PC-3 (cell line): ENCODE measurements around the gene DDC. TPM values are rescaled to one million over a fixed set of nuclear protein-coding genes. Genes with fewer than 3 reads are reported as not detected.

Experiments used
- ATAC-seq: fragments of 200-7000 bp; cut with Tn5 transposase; 2 replicates; pipeline ENCODE4 v1.9.1; 2020; ENCODE audit warnings: mild to moderate bottlenecking, moderate library complexity
- BruUV-seq: library from RNA; stranded (reverse); fragments of 400-500 nt; replicated peaks from 2 replicates; lab custom pipeline; 2021; lab: Mats Ljungman, UMichigan
- CTCF ChIA-PET: fragments of 300-600 bp; sonication (Branson Sonifier 250); formaldehyde crosslinking; loops from one replicate; lab custom pipeline; 2022; ENCODE audit warnings: antibody characterized with exemption; lab: Charles Lee
- POLR2A ChIA-PET: fragments of 300-600 bp; sonication (Branson Sonifier 250); formaldehyde crosslinking; loops from one replicate; lab custom pipeline; 2022; ENCODE audit warnings: antibody characterized with exemption; ENCODE audit not compliant: unreplicated experiment; lab: Charles Lee
- DNase-seq: peaks from one replicate; pipeline ENCODE4 v3.0.0-alpha.2; 2015
- H2AFZ ChIP-seq: fragments of 300-600 bp; sonication (generic); 2 replicates; pipeline ENCODE4 v1.6.0; 2016; ENCODE audit warnings: antibody characterized with exemption, low read length
- H3F3A ChIP-seq: fragments of 300-600 bp; sonication (generic); one replicate; pipeline ENCODE4 v1.6.0; 2017; ENCODE audit warnings: antibody characterized with exemption, low read length, control low read depth, mild to moderate bottlenecking; ENCODE audit not compliant: unreplicated experiment
- H3K27ac ChIP-seq: fragments of 300-600 bp; sonication (generic); 2 replicates; pipeline ENCODE4 v1.5.1; 2016; ENCODE audit warnings: mild to moderate bottlenecking, low read length
- H3K27me3 ChIP-seq: fragments of 300-600 bp; sonication (generic); 2 replicates; pipeline ENCODE4 v1.6.1; 2016; ENCODE audit warnings: low read length, mixed read lengths
- H3K36me3 ChIP-seq: fragments of 300-600 bp; sonication (generic); 2 replicates; pipeline ENCODE4 v1.6.1; 2016; ENCODE audit warnings: low read depth, mixed run types, low read length, mixed read lengths
- H3K4me1 ChIP-seq: fragments of 300-600 bp; sonication (generic); 2 replicates; pipeline ENCODE4 v1.5.1; 2016; ENCODE audit warnings: low read length; ENCODE audit not compliant: insufficient read depth
- H3K4me2 ChIP-seq: fragments of 300-600 bp; sonication (generic); 2 replicates; pipeline ENCODE4 v1.6.0; 2016; ENCODE audit warnings: low read length
- H3K4me3 ChIP-seq: fragments of 300-600 bp; sonication (generic); 2 replicates; pipeline ENCODE4 v1.5.1; 2016; ENCODE audit warnings: mild to moderate bottlenecking, low read length, mixed read lengths
- H3K79me2 ChIP-seq: fragments of 300-600 bp; sonication (generic); 2 replicates; pipeline ENCODE4 v1.6.1; 2017; ENCODE audit warnings: low read length, mixed read lengths
- H3K9ac ChIP-seq: fragments of 300-600 bp; sonication (generic); 2 replicates; pipeline ENCODE4 v1.6.0; 2016; ENCODE audit warnings: mild to moderate bottlenecking, low read length
- H3K9me2 ChIP-seq: fragments of 300-600 bp; sonication (generic); replicated peaks from 2 replicates; pipeline ENCODE4 v1.6.1; 2016; ENCODE audit warnings: mixed run types, low read length, mixed read lengths
- H3K9me3 ChIP-seq: fragments of 300-600 bp; sonication (generic); 2 replicates; pipeline ENCODE4 v1.6.1; 2016; ENCODE audit warnings: low read length, mixed read lengths
- H4K20me1 ChIP-seq: fragments of 300-600 bp; sonication (generic); 2 replicates; pipeline ENCODE4 v1.6.1; 2016; ENCODE audit warnings: low read length, mixed read lengths
- EZH2 ChIP-seq: fragments of 300-600 bp; sonication (generic); IDR thresholded peaks from one replicate; pipeline ENCODE4 v1.6.1; 2017; ENCODE audit warnings: antibody characterized with exemption, mild to moderate bottlenecking, low read length; ENCODE audit not compliant: unreplicated experiment
- EZH2phosphoT487 ChIP-seq: fragments of 300-600 bp; sonication (generic); IDR thresholded peaks from 2 replicates; pipeline ENCODE4 v1.6.1; 2018; ENCODE audit warnings: mild to moderate bottlenecking, antibody characterized with exemption, low read length, borderline replicate concordance
- intact Hi-C: fragments of 100-400 bp; cut with micrococcal nuclease; formaldehyde crosslinking; loops from 2 replicates; pipeline ENCODE4 v1.9.0; 2023
- total RNA-seq: library from RNA; depleted of rRNA; stranded (reverse); fragments of >200 nt; gene quantifications from 2 replicates; pipeline ENCODE4 v1.2.3, GENCODE V29; 2014
- TF ChIP-seq, protein P1 (sequence below): fragments of 300-600 bp; sonication (generic); conservative IDR thresholded peaks from 2 replicates; pipeline ENCODE4 v1.5.1; 2017; ENCODE audit warnings: antibody characterized with exemption, low read depth, mild to moderate bottlenecking, low read length

DDC gene
- total RNA-seq, 1 experiment from 2014 or later = not detected

DNA sequence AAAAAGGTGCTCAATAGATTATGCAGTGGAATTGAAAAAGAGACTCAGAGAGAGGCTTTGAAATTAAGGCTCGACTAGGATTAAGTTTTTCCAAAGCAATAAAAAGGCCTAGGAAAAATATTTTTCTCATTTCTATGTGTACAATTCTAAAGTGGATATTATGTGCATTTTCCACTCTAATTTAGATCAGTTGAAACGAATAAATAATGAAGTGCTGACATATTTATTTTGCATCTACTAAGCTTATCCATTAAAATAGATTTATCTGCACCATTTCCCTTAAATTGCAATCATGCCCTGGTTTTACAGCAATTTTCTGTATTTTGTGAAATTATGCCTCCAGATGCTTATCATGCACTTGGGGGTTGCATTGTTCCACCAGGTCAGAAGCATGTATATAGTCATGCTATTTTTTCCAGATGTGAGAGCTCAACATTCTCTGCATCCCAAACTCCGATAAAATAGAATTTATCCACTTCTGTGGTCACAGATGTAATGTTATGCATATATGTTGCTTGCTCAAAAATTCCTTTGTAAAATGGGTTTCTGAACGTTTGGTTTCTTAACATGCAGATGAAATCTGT is 133.4 kb downstream of the DDC start:
- Histone ChIP-seq H3K4me1 (peaks cover 10% of the 10 kb centered on the region), H3K79me2 (no peaks in the 10 kb centered on the region), H3K4me2 (no peak overlapping the region), H3K9me3 (no peaks in the 10 kb centered on the region), H3K27ac (no peak overlapping the region), H3K27me3 (no peaks in the 10 kb centered on the region), H3K9me2 (no peaks in the 10 kb centered on the region), H4K20me1 (no peaks in the 10 kb centered on the region), H3K36me3 (no peaks in the 10 kb centered on the region), H3K9ac (no peak overlapping the region), H3F3A (no peaks in the 10 kb centered on the region), H3K4me3 (no peak overlapping the region), H2AFZ (no peak overlapping the region)
- ChIA-PET CTCF (no interaction called here), POLR2A (no interaction called here)
- DNase-seq (no peak), ATAC-seq (no peak)
- TF ChIP-seq, protein P1, sequence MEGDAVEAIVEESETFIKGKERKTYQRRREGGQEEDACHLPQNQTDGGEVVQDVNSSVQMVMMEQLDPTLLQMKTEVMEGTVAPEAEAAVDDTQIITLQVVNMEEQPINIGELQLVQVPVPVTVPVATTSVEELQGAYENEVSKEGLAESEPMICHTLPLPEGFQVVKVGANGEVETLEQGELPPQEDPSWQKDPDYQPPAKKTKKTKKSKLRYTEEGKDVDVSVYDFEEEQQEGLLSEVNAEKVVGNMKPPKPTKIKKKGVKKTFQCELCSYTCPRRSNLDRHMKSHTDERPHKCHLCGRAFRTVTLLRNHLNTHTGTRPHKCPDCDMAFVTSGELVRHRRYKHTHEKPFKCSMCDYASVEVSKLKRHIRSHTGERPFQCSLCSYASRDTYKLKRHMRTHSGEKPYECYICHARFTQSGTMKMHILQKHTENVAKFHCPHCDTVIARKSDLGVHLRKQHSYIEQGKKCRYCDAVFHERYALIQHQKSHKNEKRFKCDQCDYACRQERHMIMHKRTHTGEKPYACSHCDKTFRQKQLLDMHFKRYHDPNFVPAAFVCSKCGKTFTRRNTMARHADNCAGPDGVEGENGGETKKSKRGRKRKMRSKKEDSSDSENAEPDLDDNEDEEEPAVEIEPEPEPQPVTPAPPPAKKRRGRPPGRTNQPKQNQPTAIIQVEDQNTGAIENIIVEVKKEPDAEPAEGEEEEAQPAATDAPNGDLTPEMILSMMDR = no peak
- no peak for TF ChIP-seq EZH2phosphoT487
- intact Hi-C loops = no loop called here
- BruUV-seq = no TSS peak

DNA sequence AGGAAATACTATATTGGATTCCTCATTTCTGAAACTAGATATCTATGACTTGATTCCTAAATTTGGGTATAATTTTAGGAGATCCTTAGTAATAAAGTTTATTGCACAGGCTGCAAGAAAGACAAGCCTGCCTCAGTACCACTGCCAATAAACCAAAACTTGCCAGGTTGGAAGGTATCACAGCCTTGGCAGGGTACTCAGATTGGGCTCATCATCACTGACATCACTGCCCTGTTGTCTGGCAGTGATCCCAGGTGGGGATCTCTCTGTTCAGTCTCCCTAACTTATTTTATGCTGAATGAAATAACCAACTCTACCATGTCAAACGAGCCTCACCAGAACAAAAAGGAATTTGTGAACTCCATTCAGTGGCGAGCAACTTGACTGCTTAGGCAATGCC is 133.9 kb downstream of the DDC start:
- intact Hi-C loops = no loop called here
- Histone ChIP-seq H3K9ac (no peak overlapping the region), H3K79me2 (no peaks in the 10 kb centered on the region), H3K9me2 (no peaks in the 10 kb centered on the region), H3K27ac (no peak overlapping the region), H2AFZ (no peak overlapping the region), H3K36me3 (no peaks in the 10 kb centered on the region), H4K20me1 (no peaks in the 10 kb centered on the region), H3K9me3 (no peaks in the 10 kb centered on the region), H3K4me1 (peaks cover 6% of the 10 kb centered on the region), H3K27me3 (no peaks in the 10 kb centered on the region), H3K4me3 (no peak overlapping the region), H3F3A (no peaks in the 10 kb centered on the region), H3K4me2 (no peak overlapping the region)
- BruUV-seq = no TSS peak
- POLR2A ChIA-PET = no interaction called here
- ATAC-seq = no peak
- TF ChIP-seq EZH2 (no peak), EZH2phosphoT487 (no peak)
- TF ChIP-seq, protein P1 = no peak
- CTCF ChIA-PET = no interaction called here
- DNase-seq = no peak

DNA sequence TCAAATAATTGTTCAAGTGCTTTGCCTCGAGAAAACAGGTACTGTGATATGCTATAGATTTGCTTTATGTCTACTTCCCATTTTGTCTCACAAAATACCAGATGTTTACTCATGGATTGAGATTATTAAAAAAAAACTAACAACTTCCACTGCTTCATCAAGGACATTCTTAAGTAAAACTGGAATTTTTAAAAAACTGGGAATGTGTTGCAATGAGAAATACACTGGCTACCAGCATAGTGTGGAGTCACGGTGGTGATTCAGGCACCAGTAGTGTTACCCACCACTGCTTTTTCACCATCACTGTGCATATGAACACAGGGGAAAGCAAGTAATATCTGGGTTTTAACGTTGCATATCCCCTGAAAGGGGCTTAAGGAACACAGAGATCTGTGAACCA is 136.3 kb downstream of the DDC start:
- Histone ChIP-seq H3K9me3 (no peaks in the 10 kb centered on the region), H3K4me1 (no peaks in the 10 kb centered on the region), H3K27me3 (no peaks in the 10 kb centered on the region), H3K9me2 (no peaks in the 10 kb centered on the region), H2AFZ (no peak overlapping the region), H3K4me3 (no peak overlapping the region), H3K27ac (no peak overlapping the region), H4K20me1 (no peaks in the 10 kb centered on the region), H3F3A (no peaks in the 10 kb centered on the region), H3K4me2 (no peak overlapping the region), H3K9ac (no peak overlapping the region), H3K79me2 (no peaks in the 10 kb centered on the region), H3K36me3 (no peaks in the 10 kb centered on the region)
- intact Hi-C loops = no loop called here
- ChIA-PET CTCF (no interaction called here), POLR2A (no interaction called here)
- no peak for DNase-seq
- BruUV-seq = no TSS peak
- no peak for ATAC-seq
- TF ChIP-seq, protein P1 = no peak
- TF ChIP-seq EZH2 (no peak), EZH2phosphoT487 (no peak)
